HepG2 (cell line): ENCODE data around the gene CEP170. TPM values are rescaled to one million over a fixed set of nuclear protein-coding genes. Genes with fewer than 3 reads are reported as not detected.

Source experiments
- CREB1 ChIP-seq, 2 experiments: fragments of 450-650 bp in 1 of 2; IDR thresholded peaks; 2 replicates each; pipeline ENCODE4 v1.6.1; 2016 to 2017; ENCODE audit warnings: control low read depth in 1 of 2, mild to moderate bottlenecking in 1 of 2, missing compliant biosample characterization in 1 of 2, missing genetic modification characterization in 1 of 2
- HBP1 ChIP-seq: IDR thresholded peaks from 2 replicates; pipeline ENCODE4 v1.6.1; 2016; ENCODE audit warnings: low read depth, control low read depth
- HIVEP1 ChIP-seq: sonication (generic); formaldehyde crosslinking; IDR thresholded peaks from 2 replicates; pipeline ENCODE4 v1.4.0; 2020; ENCODE audit warnings: mild to moderate bottlenecking, missing genetic modification reagents
- ZFY ChIP-seq: sonication (generic); formaldehyde crosslinking; IDR thresholded peaks from 2 replicates; pipeline ENCODE4 v1.4.0; 2020; ENCODE audit warnings: missing genetic modification reagents
- ZNF510 ChIP-seq: sonication (generic); formaldehyde crosslinking; IDR thresholded peaks from 2 replicates; pipeline ENCODE4 v1.4.0; 2020; ENCODE audit warnings: low read depth, mild to moderate bottlenecking, missing genetic modification reagents
- ZNF569 ChIP-seq: sonication (generic); formaldehyde crosslinking; IDR thresholded peaks from 2 replicates; pipeline ENCODE4 v1.5.0; 2020; ENCODE audit warnings: mild to moderate bottlenecking, missing genetic modification reagents, moderate library complexity, borderline replicate concordance
- ZNF609 ChIP-seq: sonication (generic); formaldehyde crosslinking; IDR thresholded peaks from 2 replicates; pipeline ENCODE4 v1.4.0; 2020; ENCODE audit warnings: mild to moderate bottlenecking, missing genetic modification reagents, borderline replicate concordance
- ZNF766 ChIP-seq: sonication (generic); formaldehyde crosslinking; IDR thresholded peaks from 2 replicates; pipeline ENCODE4 v1.5.0; 2020; ENCODE audit warnings: missing genetic modification reagents, borderline replicate concordance
- polyA plus RNA-seq, 8 experiments: library from polyadenylated mRNA; depleted of rRNA in 3 of 8; stranded (reverse) in 7 of 8; unstranded in 1 of 8; fragments of >200 nt; fragmentation: Illumina TruSeq in 4 of 8; extraction: Trizol in 4 of 8; gene quantifications; 2 replicates each; pipeline versions ENCODE4 v1.2.1 to v1.2.3, GENCODE V29; 2011 to 2016; ENCODE audit warnings: low read depth in 4 of 8, missing spikeins in 1 of 8, mixed read lengths in 1 of 8; ENCODE audit not compliant: insufficient read depth in 1 of 8
- total RNA-seq, 5 experiments: library from RNA; depleted of rRNA; stranded (reverse); fragments of >200 nt; fragmentation: Illumina TruSeq; extraction: Trizol; gene quantifications; 2 replicates each; pipeline ENCODE4 v1.2.3, GENCODE V29; 2016; ENCODE audit warnings: low read depth in 1 of 5

CEP170 gene
- total and polyA plus RNA-seq, 2 of the 13 experiments (the other 11 are each of a cell fraction or from before 2014, with no cell fraction given): 23.0 to 28.6 TPM

GRCh38 chr1:243254927-243255790 is at the start of gene CEP170 (continued):
- peak; percentile 37; the same call in 1 of the 2 replicates for TF ChIP-seq ZNF609
- TF ChIP-seq HIVEP1 (CRISPR knock-in tag): no peak
- no peak; the same call in 1 of the 2 replicates for TF ChIP-seq CREB1 (IDR thresholded peaks at IDR 0.05)
- TF ChIP-seq CREB1 (CRISPR knock-in tag; IDR thresholded peaks at IDR 0.05): peak; percentile 85
- no peak; the same call in none of the 2 replicates for TF ChIP-seq ZFY (CRISPR knock-in tag)
- no peak; the same call in 1 of the 2 replicates for TF ChIP-seq ZNF766 (CRISPR knock-in tag)
- TF ChIP-seq ZNF510 (CRISPR knock-in tag): peak; percentile 88; the same call in 1 of the 2 replicates
- TF ChIP-seq HBP1 (CRISPR knock-in tag): no peak
- no peak for TF ChIP-seq ZNF569
